ENCODE measurements around the gene SSC4D. TPM values are rescaled to one million over a fixed set of nuclear protein-coding genes. Genes with fewer than 3 reads are reported as not detected.
A peak's percentile ranks its signal among the peaks of the same experiment; 100 is the strongest.

SSC4D gene
- total and polyA plus RNA-seq, 9 of the 15 experiments (the other 6 are each of a cell fraction or from before 2014, with no cell fraction given) = 0.06 to 1.1 (median 0.85) TPM; not detected in 1

DNA sequence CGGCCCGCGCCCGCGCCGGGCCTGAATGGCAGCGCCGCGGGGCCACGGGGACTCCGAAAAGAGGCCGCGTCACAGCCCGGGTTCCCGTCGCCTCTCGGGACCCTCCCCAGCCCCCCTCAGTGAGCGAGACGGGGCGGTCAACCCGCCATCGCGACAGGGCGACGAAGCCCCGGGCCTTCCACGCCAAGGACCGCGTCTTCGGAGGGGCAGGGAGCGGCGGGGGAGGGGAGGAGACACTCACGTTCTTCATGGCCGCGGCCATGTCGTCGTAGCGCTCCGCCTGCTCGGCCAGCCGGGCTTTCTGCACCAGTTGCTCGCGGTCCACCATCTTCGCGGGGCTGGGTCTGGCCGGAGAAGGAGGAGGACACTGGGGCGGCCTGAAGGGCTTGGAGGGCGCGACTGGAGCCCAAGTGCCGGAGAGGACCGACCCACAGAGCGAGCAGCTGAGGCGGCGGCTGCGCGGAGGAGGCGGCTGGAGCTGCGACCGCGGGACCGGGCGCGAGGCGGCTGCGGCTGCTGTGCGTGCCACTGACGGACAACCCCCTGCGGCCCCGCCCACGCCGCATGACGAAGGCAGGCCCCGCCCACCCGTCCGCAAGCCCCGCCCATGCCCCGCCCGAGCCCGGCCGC, 50.9 kb downstream of the SSC4D start, which contains the start of gene YWHAG (continued):
- TF ChIP-seq, protein P1, sequence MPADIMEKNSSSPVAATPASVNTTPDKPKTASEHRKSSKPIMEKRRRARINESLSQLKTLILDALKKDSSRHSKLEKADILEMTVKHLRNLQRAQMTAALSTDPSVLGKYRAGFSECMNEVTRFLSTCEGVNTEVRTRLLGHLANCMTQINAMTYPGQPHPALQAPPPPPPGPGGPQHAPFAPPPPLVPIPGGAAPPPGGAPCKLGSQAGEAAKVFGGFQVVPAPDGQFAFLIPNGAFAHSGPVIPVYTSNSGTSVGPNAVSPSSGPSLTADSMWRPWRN (IDR thresholded peaks at IDR 0.05; ENCODE audit: low read depth) = no peak
- TF ChIP-seq, protein P2, sequence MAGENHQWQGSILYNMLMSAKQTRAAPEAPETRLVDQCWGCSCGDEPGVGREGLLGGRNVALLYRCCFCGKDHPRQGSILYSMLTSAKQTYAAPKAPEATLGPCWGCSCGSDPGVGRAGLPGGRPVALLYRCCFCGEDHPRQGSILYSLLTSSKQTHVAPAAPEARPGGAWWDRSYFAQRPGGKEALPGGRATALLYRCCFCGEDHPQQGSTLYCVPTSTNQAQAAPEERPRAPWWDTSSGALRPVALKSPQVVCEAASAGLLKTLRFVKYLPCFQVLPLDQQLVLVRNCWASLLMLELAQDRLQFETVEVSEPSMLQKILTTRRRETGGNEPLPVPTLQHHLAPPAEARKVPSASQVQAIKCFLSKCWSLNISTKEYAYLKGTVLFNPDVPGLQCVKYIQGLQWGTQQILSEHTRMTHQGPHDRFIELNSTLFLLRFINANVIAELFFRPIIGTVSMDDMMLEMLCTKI (IDR thresholded peaks at IDR 0.05; ENCODE audit: partially characterized antibody) = no peak
- TF ChIP-seq ZNF79 (CRISPR knock-in tag; IDR thresholded peaks at IDR 0.05; ENCODE audit: low read depth) (no peak), GTF2E2 (tag; IDR thresholded peaks at IDR 0.05) (no peak; the same call in 1 of the 2 replicates), MTF1 (CRISPR knock-in tag; IDR thresholded peaks at IDR 0.05; ENCODE audit: borderline replicate concordance) (no peak), SIRT6 (IDR thresholded peaks at IDR 0.05; ENCODE audit: low read depth, low read length) (no peak), CBX1 (IDR thresholded peaks at IDR 0.05; ENCODE audit: low read depth) (peak; percentile 40; the same call in 1 of the 2 replicates), CAMTA2 (CRISPR knock-in tag; conservative IDR thresholded peaks at IDR 0.05) (0 out of 2 replicates have a peak, but pooled peaks have one; percentile 75), SMAD1 (IDR thresholded peaks at IDR 0.05; ENCODE audit: low read depth, low read length, partially characterized antibody) (peak; percentile 36), ZNF324 (CRISPR knock-in tag; IDR thresholded peaks at IDR 0.05) (no peak), CCAR2 (IDR thresholded peaks at IDR 0.05; ENCODE audit: low read depth, low read length) (no peak), ZNF778 (CRISPR knock-in tag; IDR thresholded peaks at IDR 0.05) (no peak), KLF16 (IDR thresholded peaks at IDR 0.05) (no peak)
- TF ChIP-seq, protein P3, sequence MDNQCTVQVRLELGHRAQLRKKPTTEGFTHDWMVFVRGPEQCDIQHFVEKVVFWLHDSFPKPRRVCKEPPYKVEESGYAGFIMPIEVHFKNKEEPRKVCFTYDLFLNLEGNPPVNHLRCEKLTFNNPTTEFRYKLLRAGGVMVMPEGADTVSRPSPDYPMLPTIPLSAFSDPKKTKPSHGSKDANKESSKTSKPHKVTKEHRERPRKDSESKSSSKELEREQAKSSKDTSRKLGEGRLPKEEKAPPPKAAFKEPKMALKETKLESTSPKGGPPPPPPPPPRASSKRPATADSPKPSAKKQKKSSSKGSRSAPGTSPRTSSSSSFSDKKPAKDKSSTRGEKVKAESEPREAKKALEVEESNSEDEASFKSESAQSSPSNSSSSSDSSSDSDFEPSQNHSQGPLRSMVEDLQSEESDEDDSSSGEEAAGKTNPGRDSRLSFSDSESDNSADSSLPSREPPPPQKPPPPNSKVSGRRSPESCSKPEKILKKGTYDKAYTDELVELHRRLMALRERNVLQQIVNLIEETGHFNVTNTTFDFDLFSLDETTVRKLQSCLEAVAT (IDR thresholded peaks at IDR 0.05) = peak in 1 of 2 experiments; percentile 86; a peak in 2 of 4 replicates
- TF ChIP-seq, protein P4, sequence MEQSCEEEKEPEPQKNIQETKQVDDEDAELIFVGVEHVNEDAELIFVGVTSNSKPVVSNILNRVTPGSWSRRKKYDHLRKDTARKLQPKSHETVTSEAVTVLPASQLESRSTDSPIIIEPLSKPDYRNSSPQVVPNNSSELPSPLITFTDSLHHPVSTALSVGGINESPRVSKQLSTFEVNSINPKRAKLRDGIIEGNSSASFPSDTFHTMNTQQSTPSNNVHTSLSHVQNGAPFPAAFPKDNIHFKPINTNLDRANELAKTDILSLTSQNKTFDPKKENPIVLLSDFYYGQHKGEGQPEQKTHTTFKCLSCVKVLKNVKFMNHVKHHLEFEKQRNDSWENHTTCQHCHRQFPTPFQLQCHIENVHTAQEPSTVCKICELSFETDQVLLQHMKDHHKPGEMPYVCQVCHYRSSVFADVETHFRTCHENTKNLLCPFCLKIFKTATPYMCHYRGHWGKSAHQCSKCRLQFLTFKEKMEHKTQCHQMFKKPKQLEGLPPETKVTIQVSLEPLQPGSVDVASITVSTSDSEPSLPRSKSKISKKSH (CRISPR knock-in tag; IDR thresholded peaks at IDR 0.05) = 0 out of 2 replicates have a peak, but pooled peaks have one; percentile 37
- TF ChIP-seq, protein P5, sequence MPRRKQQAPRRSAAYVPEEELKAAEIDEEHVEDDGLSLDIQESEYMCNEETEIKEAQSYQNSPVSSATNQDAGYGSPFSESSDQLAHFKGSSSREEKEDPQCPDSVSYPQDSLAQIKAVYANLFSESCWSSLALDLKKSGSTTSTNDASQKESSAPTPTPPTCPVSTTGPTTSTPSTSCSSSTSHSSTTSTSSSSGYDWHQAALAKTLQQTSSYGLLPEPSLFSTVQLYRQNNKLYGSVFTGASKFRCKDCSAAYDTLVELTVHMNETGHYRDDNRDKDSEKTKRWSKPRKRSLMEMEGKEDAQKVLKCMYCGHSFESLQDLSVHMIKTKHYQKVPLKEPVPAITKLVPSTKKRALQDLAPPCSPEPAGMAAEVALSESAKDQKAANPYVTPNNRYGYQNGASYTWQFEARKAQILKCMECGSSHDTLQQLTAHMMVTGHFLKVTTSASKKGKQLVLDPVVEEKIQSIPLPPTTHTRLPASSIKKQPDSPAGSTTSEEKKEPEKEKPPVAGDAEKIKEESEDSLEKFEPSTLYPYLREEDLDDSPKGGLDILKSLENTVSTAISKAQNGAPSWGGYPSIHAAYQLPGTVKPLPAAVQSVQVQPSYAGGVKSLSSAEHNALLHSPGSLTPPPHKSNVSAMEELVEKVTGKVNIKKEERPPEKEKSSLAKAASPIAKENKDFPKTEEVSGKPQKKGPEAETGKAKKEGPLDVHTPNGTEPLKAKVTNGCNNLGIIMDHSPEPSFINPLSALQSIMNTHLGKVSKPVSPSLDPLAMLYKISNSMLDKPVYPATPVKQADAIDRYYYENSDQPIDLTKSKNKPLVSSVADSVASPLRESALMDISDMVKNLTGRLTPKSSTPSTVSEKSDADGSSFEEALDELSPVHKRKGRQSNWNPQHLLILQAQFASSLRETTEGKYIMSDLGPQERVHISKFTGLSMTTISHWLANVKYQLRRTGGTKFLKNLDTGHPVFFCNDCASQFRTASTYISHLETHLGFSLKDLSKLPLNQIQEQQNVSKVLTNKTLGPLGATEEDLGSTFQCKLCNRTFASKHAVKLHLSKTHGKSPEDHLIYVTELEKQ (CRISPR knock-in tag; IDR thresholded peaks at IDR 0.05) = no peak
- TF ChIP-seq, protein P6, sequence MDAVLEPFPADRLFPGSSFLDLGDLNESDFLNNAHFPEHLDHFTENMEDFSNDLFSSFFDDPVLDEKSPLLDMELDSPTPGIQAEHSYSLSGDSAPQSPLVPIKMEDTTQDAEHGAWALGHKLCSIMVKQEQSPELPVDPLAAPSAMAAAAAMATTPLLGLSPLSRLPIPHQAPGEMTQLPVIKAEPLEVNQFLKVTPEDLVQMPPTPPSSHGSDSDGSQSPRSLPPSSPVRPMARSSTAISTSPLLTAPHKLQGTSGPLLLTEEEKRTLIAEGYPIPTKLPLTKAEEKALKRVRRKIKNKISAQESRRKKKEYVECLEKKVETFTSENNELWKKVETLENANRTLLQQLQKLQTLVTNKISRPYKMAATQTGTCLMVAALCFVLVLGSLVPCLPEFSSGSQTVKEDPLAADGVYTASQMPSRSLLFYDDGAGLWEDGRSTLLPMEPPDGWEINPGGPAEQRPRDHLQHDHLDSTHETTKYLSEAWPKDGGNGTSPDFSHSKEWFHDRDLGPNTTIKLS (IDR thresholded peaks at IDR 0.05; ENCODE audit: borderline replicate concordance, low read depth) = peak; percentile 54; the same call in 1 of the 2 replicates

Data from K562 (cell line).